Spinal cord (tissue), 10 donors: ENCODE measurements around the gene HLTF. TPM values are rescaled to one million over a fixed set of nuclear protein-coding genes. Genes with fewer than 3 reads are reported as not detected.
"Not testable (repeated sequence)": the region's sequence is repeated elsewhere in the genome, so short reads cannot be mapped to it uniquely, and the experiment has no call there.

Source experiments
- DNase-seq, 6 donors: peaks; one replicate each; pipeline versions ENCODE4 v3.0.0 to v3.0.0-alpha.2; 2013 to 2015; ENCODE audit warnings: low spot score in 6 of 6, low read depth in 4 of 6
- H3K27ac ChIP-seq: one replicate; pipeline ENCODE4 v1.5.1; 2013; ENCODE audit warnings: low read depth, low read length, control low read depth
- H3K27me3 ChIP-seq: one replicate; pipeline ENCODE4 v1.6.1; 2013; ENCODE audit warnings: low read length; ENCODE audit not compliant: control insufficient read depth, insufficient read depth
- H3K36me3 ChIP-seq: one replicate; pipeline ENCODE4 v1.6.1; 2013; ENCODE audit warnings: low read length; ENCODE audit not compliant: control insufficient read depth, insufficient read depth
- H3K4me1 ChIP-seq: one replicate; pipeline ENCODE4 v1.6.1; 2013; ENCODE audit warnings: low read length; ENCODE audit not compliant: control insufficient read depth, insufficient read depth
- H3K4me3 ChIP-seq: one replicate; pipeline ENCODE4 v1.5.1; 2013; ENCODE audit warnings: low read depth, low read length, control low read depth
- H3K9me3 ChIP-seq: one replicate; pipeline ENCODE4 v1.6.1; 2013; ENCODE audit warnings: low read length; ENCODE audit not compliant: control insufficient read depth, insufficient read depth
- WGBS: methylation state at CpG from one replicate; pipeline ENCODE4 v1.1.5; 2013; ENCODE audit warnings: missing lambda C conversion rate; ENCODE audit not compliant: insufficient coverage; 5-methylcytosine and 5-hydroxymethylcytosine counted together
- polyA plus RNA-seq, 2 donors: library from polyadenylated mRNA; unstranded; fragments of 120-200 nt; gene quantifications; one replicate each; pipeline ENCODE4 v1.2.1, GENCODE V29; 2013; ENCODE audit not compliant: insufficient read length in 2 of 2
- total RNA-seq, 2 donors: library from RNA; depleted of rRNA in 1 of 2; stranded (reverse); fragments of 120-200 nt in 1 of 2; fragments of >200 nt in 1 of 2; gene quantifications; one replicate each; pipeline versions ENCODE4 v1.2.3 to v1.2.4, GENCODE V29; 2013 to 2014
- donor health status: healthy.

HLTF gene
- total and polyA plus RNA-seq, 4 donors, result 35.6 to 87.7 (median 56.1) TPM

DNA sequence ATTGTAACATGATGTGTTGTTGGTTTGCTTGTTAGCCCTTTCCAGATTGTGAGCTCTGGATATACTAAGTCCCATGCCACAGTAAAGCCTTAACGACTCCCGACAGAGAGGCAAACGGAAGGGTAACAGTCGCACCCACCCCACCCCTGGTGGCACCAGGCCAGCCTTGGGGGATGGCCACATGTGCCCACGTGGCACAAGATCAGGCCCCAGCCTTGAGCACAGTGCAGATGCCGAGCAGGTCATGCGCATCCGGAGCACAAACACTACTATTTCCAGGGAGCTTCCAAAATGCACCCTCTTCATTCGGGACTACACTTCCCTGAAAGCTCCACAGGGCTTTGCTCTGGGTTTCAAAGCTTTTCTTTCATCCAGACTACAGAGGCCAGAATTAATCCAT, 32.4 kb upstream of the HLTF start:
- Histone ChIP-seq H3K27me3 (no peaks in the 10 kb centered on the region), H3K9me3 (no peaks in the 10 kb centered on the region), H3K4me1 (no peaks in the 10 kb centered on the region), H3K4me3 (no peak overlapping the region), H3K27ac (no peak overlapping the region), H3K36me3 (no peaks in the 10 kb centered on the region)
- WGBS, result 84% methylated on average over 9 of the region's 9 CpGs
- no peak for DNase-seq

GRCh38 chr3:149115114-149115513, 28.8 kb upstream of the HLTF start:
- no peak for DNase-seq
- Histone ChIP-seq H3K27me3 (no peaks in the 10 kb centered on the region), H3K4me1 (no peaks in the 10 kb centered on the region), H3K36me3 (no peaks in the 10 kb centered on the region), H3K27ac (no peak overlapping the region), H3K9me3 (no peaks in the 10 kb centered on the region), H3K4me3 (no peak overlapping the region)
- WGBS, result 80% methylated on average over 1 of the region's 5 CpGs

- DNase-seq, result no peak
- no peaks in the 10 kb centered on the region for H3K27me3 ChIP-seq
- no peak overlapping the region for H3K27ac ChIP-seq
- no peaks in the 10 kb centered on the region for H3K4me1 ChIP-seq
- no peaks in the 10 kb centered on the region for H3K9me3 ChIP-seq
- H3K4me3 ChIP-seq, result no peak overlapping the region
- WGBS, result 83% methylated on average over 1 of the region's 1 CpG
- H3K36me3 ChIP-seq, result no peaks in the 10 kb centered on the region
Measured at GRCh38 chr3:149114458-149114857, 28.1 kb upstream of the HLTF start.

- Histone ChIP-seq H3K27me3 (no peaks in the 10 kb centered on the region), H3K9me3 (no peaks in the 10 kb centered on the region), H3K4me3 (no peak overlapping the region), H3K4me1 (no peaks in the 10 kb centered on the region), H3K27ac (no peak overlapping the region), H3K36me3 (no peaks in the 10 kb centered on the region)
- WGBS, result 88% methylated on average over 1 of the region's 3 CpGs
- no peak for DNase-seq
Measured at GRCh38 chr3:149104484-149104883, 18.2 kb upstream of the HLTF start.

- 100% methylated on average over 2 of the region's 3 CpGs for WGBS
- H3K27me3 ChIP-seq, result no peaks in the 10 kb centered on the region
- H3K4me3 ChIP-seq, result no peak overlapping the region
- no peaks in the 10 kb centered on the region for H3K9me3 ChIP-seq
- no peak overlapping the region for H3K27ac ChIP-seq
- no peak for DNase-seq
- no peaks in the 10 kb centered on the region for H3K36me3 ChIP-seq
- no peaks in the 10 kb centered on the region for H3K4me1 ChIP-seq
Measured at GRCh38 chr3:149101641-149102040, 15.3 kb upstream of the HLTF start.

DNA sequence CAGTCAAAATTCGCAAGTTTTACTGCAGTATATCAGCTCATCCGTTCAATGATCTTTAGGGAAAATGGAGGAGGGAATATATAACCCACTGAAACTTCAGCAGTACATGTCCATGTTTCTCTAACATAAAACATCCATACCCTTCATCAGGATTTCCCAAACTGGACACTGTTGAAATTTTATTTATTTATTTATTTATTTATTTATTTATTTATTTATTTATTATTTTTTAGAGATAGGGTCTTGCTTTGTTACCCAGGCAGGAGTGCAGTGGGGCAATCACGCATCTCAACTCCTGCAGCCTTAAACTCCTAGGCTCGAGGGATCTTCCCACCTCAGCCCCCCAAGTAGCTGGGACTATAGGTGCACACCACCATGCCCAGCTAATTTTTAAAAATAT, 14.8 kb upstream of the HLTF start:
- Histone ChIP-seq H3K4me1 (no peaks in the 10 kb centered on the region), H3K27me3 (no peaks in the 10 kb centered on the region), H3K9me3 (no peaks in the 10 kb centered on the region), H3K4me3 (no peak overlapping the region), H3K27ac (no peak overlapping the region), H3K36me3 (no peaks in the 10 kb centered on the region)
- WGBS, result 100% methylated on average over 1 of the region's 4 CpGs
- no peak for DNase-seq

GRCh38 chr3:149097987-149098386, 11.7 kb upstream of the HLTF start:
- not testable (repeated sequence) for H3K36me3 ChIP-seq, H3K27me3 ChIP-seq, DNase-seq, H3K4me3 ChIP-seq, H3K27ac ChIP-seq, H3K4me1 ChIP-seq, H3K9me3 ChIP-seq
- WGBS, result 94% methylated on average over 19 of the region's 19 CpGs

DNA sequence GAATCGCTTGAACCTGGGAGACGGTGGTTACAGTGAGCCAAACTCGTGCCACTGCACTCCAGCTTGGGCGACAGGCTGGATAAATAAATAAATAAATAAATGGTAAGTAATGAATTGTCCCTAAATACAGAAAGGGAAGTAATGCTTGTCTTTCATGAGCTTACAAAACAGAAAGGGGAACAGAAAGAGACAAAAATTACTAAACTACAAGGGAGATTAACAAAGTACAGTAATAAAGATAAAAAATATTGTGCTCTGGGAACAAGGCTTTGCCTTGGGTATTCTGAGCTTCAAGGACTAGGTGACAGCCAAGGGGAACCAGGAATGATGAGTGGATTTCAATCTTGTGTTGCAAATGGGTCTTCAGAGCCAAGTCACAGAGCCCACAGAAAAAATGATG, 9.2 kb upstream of the HLTF start:
- Histone ChIP-seq H3K27me3 (no peaks in the 10 kb centered on the region), H3K27ac (no peak overlapping the region), H3K9me3 (no peaks in the 10 kb centered on the region), H3K4me1 (no peaks in the 10 kb centered on the region), H3K4me3 (no peak overlapping the region), H3K36me3 (no peaks in the 10 kb centered on the region)
- no peak for DNase-seq
- WGBS, result 95% methylated on average over 2 of the region's 4 CpGs

GRCh38 chr3:149091983-149092382, 5.7 kb upstream of the HLTF start:
- no peaks in the 10 kb centered on the region for H3K36me3 ChIP-seq
- no peak overlapping the region for H3K27ac ChIP-seq
- H3K27me3 ChIP-seq, result no peaks in the 10 kb centered on the region
- peaks cover 2% of the 10 kb centered on the region for H3K4me1 ChIP-seq
- no peak overlapping the region for H3K4me3 ChIP-seq
- no peaks in the 10 kb centered on the region for H3K9me3 ChIP-seq
- WGBS, result 83% methylated on average over 1 of the region's 4 CpGs
- DNase-seq, result no peak

DNA sequence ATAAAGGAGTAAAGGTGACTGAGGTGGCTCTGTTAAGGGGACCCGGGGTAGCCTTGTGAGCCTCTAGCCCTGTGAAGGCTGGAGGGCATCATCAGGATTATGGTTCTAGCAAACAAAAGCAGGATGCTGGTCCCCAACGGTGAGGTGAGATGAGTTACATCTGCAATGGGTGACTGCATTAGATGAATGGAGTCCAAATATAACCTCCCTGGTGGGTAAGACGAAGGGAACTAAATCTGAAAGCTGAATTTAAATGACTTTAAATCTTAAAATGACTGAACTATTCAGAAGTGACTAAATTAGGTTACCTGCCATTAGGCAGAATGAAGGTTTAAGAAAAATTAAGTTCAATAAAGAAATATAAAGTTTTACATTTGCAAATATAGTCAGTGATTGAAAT, 4.6 kb upstream of the HLTF start:
- no peak overlapping the region for H3K27ac ChIP-seq
- H3K9me3 ChIP-seq, result no peaks in the 10 kb centered on the region
- peaks cover 8% of the 10 kb centered on the region for H3K4me1 ChIP-seq
- WGBS, result 80% methylated on average over 1 of the region's 3 CpGs
- no peak overlapping the region for H3K4me3 ChIP-seq
- H3K27me3 ChIP-seq, result no peaks in the 10 kb centered on the region
- no peaks in the 10 kb centered on the region for H3K36me3 ChIP-seq
- no peak for DNase-seq
